Neuronal stem cell (in vitro differentiated cells): Measurements from ENCODE around the gene PLXNA1.
A peak's percentile ranks its signal among the peaks of the same experiment; 100 is the strongest.

Source experiments
- DNase-seq: peaks from one replicate; pipeline ENCODE4 v3.0.0-alpha.2; 2013; ENCODE audit warnings: low spot score
- H2AFZ ChIP-seq: one replicate; pipeline ENCODE4 v1.6.1; 2013; ENCODE audit warnings: mild to moderate bottlenecking, low read length, inconsistent platforms
- H2AK5ac ChIP-seq: 2 replicates; pipeline ENCODE4 v1.6.1; 2013; ENCODE audit warnings: low read depth, mild to moderate bottlenecking, inconsistent platforms, low read length, moderate library complexity, mixed read lengths
- H2BK120ac ChIP-seq: 2 replicates; pipeline ENCODE4 v1.6.1; 2013; ENCODE audit warnings: low read depth, mild to moderate bottlenecking, inconsistent platforms, low read length, moderate library complexity, mixed read lengths
- H2BK12ac ChIP-seq: one replicate; pipeline ENCODE4 v1.6.1; 2013; ENCODE audit warnings: low read length, inconsistent platforms
- H2BK15ac ChIP-seq: 2 replicates; pipeline ENCODE4 v1.6.1; 2013; ENCODE audit warnings: mild to moderate bottlenecking, low read length, inconsistent platforms, mixed read lengths
- H2BK5ac ChIP-seq: one replicate; pipeline ENCODE4 v1.6.1; 2013; ENCODE audit warnings: inconsistent platforms, mild to moderate bottlenecking, low read length, moderate library complexity
- H3K14ac ChIP-seq: one replicate; pipeline ENCODE4 v1.6.1; 2013; ENCODE audit warnings: low read length, inconsistent platforms
- H3K18ac ChIP-seq: 2 replicates; pipeline ENCODE4 v1.6.1; 2013; ENCODE audit warnings: low read length, inconsistent platforms
- H3K23ac ChIP-seq: 2 replicates; pipeline ENCODE4 v1.6.1; 2013; ENCODE audit warnings: low read depth, mild to moderate bottlenecking, mixed read lengths, low read length, inconsistent platforms; ENCODE audit not compliant: poor library complexity
- H3K27ac ChIP-seq: replicated peaks from 3 replicates; pipeline ENCODE4 v1.5.1; 2013; ENCODE audit warnings: low read length, inconsistent platforms
- H3K27me3 ChIP-seq, 3 experiments: 2 replicates each; pipeline ENCODE4 v1.6.1; 2013; ENCODE audit warnings: low read length in 3 of 3, mild to moderate bottlenecking in 2 of 3, inconsistent platforms in 1 of 3, low read depth in 1 of 3, mixed read lengths in 1 of 3, moderate library complexity in 1 of 3; ENCODE audit not compliant: control insufficient read depth in 3 of 3, insufficient read depth in 3 of 3
- H3K36me3 ChIP-seq, 2 donors: replicated peaks in 1 of 2; 2 replicates each; pipeline ENCODE4 v1.6.1; 2013; ENCODE audit warnings: low read length in 2 of 2; ENCODE audit not compliant: control insufficient read depth in 2 of 2, insufficient read depth in 2 of 2
- H3K4ac ChIP-seq: 2 replicates; pipeline ENCODE4 v1.6.1; 2013; ENCODE audit warnings: inconsistent platforms, mild to moderate bottlenecking, low read length, moderate library complexity
- H3K4me1 ChIP-seq, 2 donors: 1 replicate in 1 of 2; 2 replicates in 1 of 2; pipeline ENCODE4 v1.6.1; 2013; ENCODE audit warnings: low read length in 2 of 2, low read depth in 1 of 2; ENCODE audit not compliant: control insufficient read depth in 2 of 2, insufficient read depth in 1 of 2
- H3K4me2 ChIP-seq: one replicate; pipeline ENCODE4 v1.6.1; 2013; ENCODE audit warnings: mild to moderate bottlenecking, low read length, inconsistent platforms; ENCODE audit not compliant: insufficient read depth, poor library complexity, severe bottlenecking
- H3K4me3 ChIP-seq, 2 donors: 2 replicates each; pipeline ENCODE4 v1.5.1; 2013; ENCODE audit warnings: low read length in 2 of 2, mild to moderate bottlenecking in 2 of 2, inconsistent platforms in 1 of 2, moderate library complexity in 1 of 2
- H3K79me1 ChIP-seq: one replicate; pipeline ENCODE4 v1.6.1; 2013; ENCODE audit warnings: low read depth, mild to moderate bottlenecking, inconsistent platforms, low read length, moderate library complexity
- H3K9ac ChIP-seq: one replicate; pipeline ENCODE4 v1.6.1; 2013; ENCODE audit warnings: mild to moderate bottlenecking, low read depth, low read length, inconsistent platforms; ENCODE audit not compliant: poor library complexity
- H3K9me3 ChIP-seq, 2 donors: replicated peaks in 1 of 2; 2 replicates each; pipeline versions ENCODE3 to v1.6.1; 2013; ENCODE audit warnings: low read length in 2 of 2, mild to moderate bottlenecking in 2 of 2, inconsistent platforms in 1 of 2, low read depth in 1 of 2, mixed read lengths in 1 of 2, moderate library complexity in 1 of 2; ENCODE audit not compliant: control insufficient read depth in 2 of 2, insufficient read depth in 1 of 2
- H4K8ac ChIP-seq: one replicate; pipeline ENCODE4 v1.6.1; 2013; ENCODE audit warnings: low read depth, mild to moderate bottlenecking, inconsistent platforms, low read length, moderate library complexity
- H4K91ac ChIP-seq: one replicate; pipeline ENCODE4 v1.6.1; 2013; ENCODE audit warnings: low read length, low read depth, mild to moderate bottlenecking, inconsistent platforms; ENCODE audit not compliant: poor library complexity
- WGBS, 2 donors: extraction: QIAGEN DNeasy Blood & Tissue Kit; methylation state at CpG; one replicate each; pipeline ENCODE4 v1.1.7; 2013; ENCODE audit warnings: missing lambda C conversion rate in 2 of 2, mixed read lengths in 1 of 2; ENCODE audit not compliant: insufficient read length in 2 of 2, insufficient replicate concordance in 1 of 2; ENCODE audit errors: extremely low coverage in 2 of 2; 5-methylcytosine and 5-hydroxymethylcytosine counted together

PLXNA1 gene

GRCh38 chr3:126948980-126949535 is 33.9 kb upstream of the PLXNA1 start:
- no peaks in the 10 kb centered on the region for H3K9me3 ChIP-seq
- H3K4me2 ChIP-seq, result no peak overlapping the region
- no peaks in the 10 kb centered on the region for H3K27me3 ChIP-seq
- no peak overlapping the region for H2BK5ac ChIP-seq
- no peak overlapping the region for H2AK5ac ChIP-seq
- peaks cover 7 to 8% of the 10 kb centered on the region in 2 donors for H3K4me1 ChIP-seq
- no peak overlapping the region for H2BK120ac ChIP-seq
- no peaks in the 10 kb centered on the region for H3K79me1 ChIP-seq
- whole genome bisulfite sequencing, 2 donors, result no CpG with 5 or more reads among the region's 14 CpGs
- H3K14ac ChIP-seq, result no peak overlapping the region
- no peak overlapping the region for H2BK12ac ChIP-seq
- H4K8ac ChIP-seq, result peak overlapping the region; percentile 85
- H4K91ac ChIP-seq, result no peak overlapping the region
- no peak overlapping the region for H3K27ac ChIP-seq
- H3K23ac ChIP-seq, result no peak overlapping the region
- no peak overlapping the region for H3K4me3 ChIP-seq
- H3K4ac ChIP-seq, result no peak overlapping the region
- H3K9ac ChIP-seq, result no peak overlapping the region
- H3K18ac ChIP-seq, result no peak overlapping the region
- H3K36me3 ChIP-seq, result peaks cover 0 to 1% of the 10 kb centered on the region in 2 donors
- no peak overlapping the region for H2BK15ac ChIP-seq
- no peak for DNase-seq
- no peak overlapping the region for H2AFZ ChIP-seq

- Histone ChIP-seq H2BK12ac (no peak overlapping the region), H3K9ac (no peak overlapping the region), H2BK15ac (no peak overlapping the region), H2BK120ac (no peak overlapping the region), H2AFZ (no peak overlapping the region), H3K14ac (no peak overlapping the region), H3K9me3 (no peaks in the 10 kb centered on the region), H4K91ac (no peak overlapping the region), H3K23ac (no peak overlapping the region), H3K4ac (no peak overlapping the region), H3K18ac (no peak overlapping the region), H3K79me1 (no peaks in the 10 kb centered on the region), H3K36me3 (peaks cover 0 to 1% of the 10 kb centered on the region in 2 donors), H3K4me2 (no peak overlapping the region), H4K8ac (no peak overlapping the region), H2BK5ac (no peak overlapping the region), H3K4me3 (no peak overlapping the region), H3K27ac (no peak overlapping the region), H3K27me3 (no peaks in the 10 kb centered on the region), H3K4me1 (no peaks in the 10 kb centered on the region), H2AK5ac (no peak overlapping the region)
- WGBS, 2 donors, result no CpG with 5 or more reads among the region's 5 CpGs
- no peak for DNase-seq
These were observed 31.4 kb upstream of the PLXNA1 start for GRCh38 chr3:126951561-126951960.

DNA sequence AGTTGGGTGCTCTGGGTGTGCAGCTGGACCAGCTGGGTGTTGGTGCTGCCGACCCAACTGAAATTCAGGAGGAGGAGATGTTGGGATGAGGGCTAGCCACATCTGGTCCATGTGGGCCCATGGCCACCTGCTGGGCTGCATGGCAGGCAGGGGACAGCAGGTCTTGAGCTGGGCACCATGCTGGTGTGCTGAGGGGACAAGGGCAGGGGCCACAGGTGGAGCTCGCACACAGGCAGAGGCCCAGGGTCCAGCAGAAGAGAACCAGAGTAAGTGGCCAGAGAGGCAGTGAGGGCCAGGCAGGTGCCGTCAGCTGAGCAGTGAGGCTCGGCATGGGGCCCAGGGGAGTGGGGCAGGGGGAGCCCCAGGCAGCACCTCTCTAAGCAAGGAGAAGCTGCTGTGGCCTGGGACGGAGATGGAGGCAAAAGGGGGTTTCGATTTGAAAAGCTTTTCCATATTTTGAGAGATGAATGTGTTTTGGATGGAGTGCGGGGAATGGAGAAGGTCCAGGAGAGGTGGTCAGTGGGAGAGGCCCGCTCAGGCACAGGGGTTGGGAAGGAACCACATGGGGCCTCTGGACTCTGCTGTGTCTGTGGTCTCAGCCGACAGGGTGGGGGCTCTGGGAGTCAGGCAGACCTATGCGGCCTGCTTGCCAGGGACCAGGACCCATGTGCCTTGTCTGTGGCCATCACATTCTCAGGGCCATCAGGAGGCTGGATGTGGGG is 30.5 kb upstream of the PLXNA1 start:
- WGBS, 2 donors, result 100% methylated on average over 1 to 2 of the region's 10 CpGs
- H2BK12ac ChIP-seq, result peak overlapping the region; percentile 42

DNA sequence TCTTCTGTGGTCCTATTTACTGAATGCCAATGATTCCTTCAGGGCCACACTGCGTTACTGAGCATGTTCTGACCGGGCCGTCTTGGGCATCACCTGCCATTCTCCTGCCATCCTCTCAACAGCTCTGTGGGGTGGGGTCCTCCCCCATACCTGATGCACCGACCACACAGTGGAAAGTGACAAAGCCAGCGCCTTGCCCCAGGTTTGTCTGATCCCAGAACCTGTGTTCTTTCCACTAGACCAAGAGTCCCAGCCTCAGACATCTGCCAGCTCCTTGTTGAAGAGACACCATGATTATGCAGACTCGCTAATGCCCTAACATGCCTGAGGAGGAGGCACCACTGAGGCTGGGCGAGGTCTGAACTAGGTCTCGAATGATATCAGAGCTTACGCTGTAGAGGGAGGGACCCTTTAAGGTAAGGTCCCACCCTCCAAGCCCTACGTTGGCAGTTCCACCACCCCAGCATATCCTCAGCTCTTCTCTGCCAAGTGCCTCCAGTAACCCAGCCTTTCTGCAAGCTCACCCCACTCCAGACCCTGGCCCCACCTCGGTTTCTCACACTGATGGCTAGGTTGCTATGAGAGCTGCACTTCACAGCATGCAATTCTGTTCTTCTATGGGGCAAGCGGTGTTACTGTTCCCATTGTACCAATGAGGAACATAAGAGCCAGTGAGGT is 29.8 kb upstream of the PLXNA1 start:
- Histone ChIP-seq H2BK12ac (no peak overlapping the region), H2AK5ac (no peak overlapping the region), H3K4ac (no peak overlapping the region), H3K4me3 (no peak overlapping the region), H3K4me1 (peaks cover 0 to 2% of the 10 kb centered on the region in 2 donors), H3K27ac (no peak overlapping the region), H3K27me3 (no peaks in the 10 kb centered on the region), H3K18ac (no peak overlapping the region), H2AFZ (no peak overlapping the region), H2BK15ac (no peak overlapping the region), H3K9ac (no peak overlapping the region), H3K36me3 (peaks cover 0 to 1% of the 10 kb centered on the region in 2 donors), H3K79me1 (no peaks in the 10 kb centered on the region), H3K4me2 (no peak overlapping the region), H4K91ac (no peak overlapping the region), H3K23ac (no peak overlapping the region), H3K9me3 (no peaks in the 10 kb centered on the region), H2BK120ac (no peak overlapping the region), H2BK5ac (no peak overlapping the region), H4K8ac (no peak overlapping the region), H3K14ac (no peak overlapping the region)
- no CpG with 5 or more reads among the region's 12 CpGs for WGBS, 2 donors
- DNase-seq, result no peak

More for the DNA sequence above, 30.5 kb upstream of the PLXNA1 start:
- H4K8ac ChIP-seq, result no peak overlapping the region
- H3K23ac ChIP-seq, result no peak overlapping the region
- no peak overlapping the region for H4K91ac ChIP-seq
- H3K79me1 ChIP-seq, result no peaks in the 10 kb centered on the region
- H3K4me1 ChIP-seq, result peaks cover 0 to 2% of the 10 kb centered on the region in 2 donors
- no peaks in the 10 kb centered on the region for H3K9me3 ChIP-seq
- H3K4me3 ChIP-seq, result peak overlapping the region in 1 of 2 donors; percentile 13
- H3K27me3 ChIP-seq, result no peaks in the 10 kb centered on the region
- H3K4me2 ChIP-seq, result no peak overlapping the region
- H2BK120ac ChIP-seq, result no peak overlapping the region
- peak overlapping the region; percentile 33 for H2AK5ac ChIP-seq
- no peak overlapping the region for H2BK5ac ChIP-seq
- H3K4ac ChIP-seq, result no peak overlapping the region
- no peak overlapping the region for H2BK15ac ChIP-seq
- peak overlapping the region; percentile 39 for H3K9ac ChIP-seq
- no peak overlapping the region for H3K27ac ChIP-seq
- no peak overlapping the region for H2AFZ ChIP-seq
- H3K18ac ChIP-seq, result peak overlapping the region; percentile 71
- peaks cover 0 to 1% of the 10 kb centered on the region in 2 donors for H3K36me3 ChIP-seq
- no peak for DNase-seq
- H3K14ac ChIP-seq, result peak overlapping the region; percentile 40
